Superior temporal gyrus (tissue), 1 donor: Measurements from ENCODE around the gene MAMLD1.

ENCODE experiments used
- DNase-seq: peaks from one replicate; pipeline ENCODE4 v3.0.0-alpha.2; 2016; ENCODE audit errors: extremely low spot score

Gene MAMLD1

DNA sequence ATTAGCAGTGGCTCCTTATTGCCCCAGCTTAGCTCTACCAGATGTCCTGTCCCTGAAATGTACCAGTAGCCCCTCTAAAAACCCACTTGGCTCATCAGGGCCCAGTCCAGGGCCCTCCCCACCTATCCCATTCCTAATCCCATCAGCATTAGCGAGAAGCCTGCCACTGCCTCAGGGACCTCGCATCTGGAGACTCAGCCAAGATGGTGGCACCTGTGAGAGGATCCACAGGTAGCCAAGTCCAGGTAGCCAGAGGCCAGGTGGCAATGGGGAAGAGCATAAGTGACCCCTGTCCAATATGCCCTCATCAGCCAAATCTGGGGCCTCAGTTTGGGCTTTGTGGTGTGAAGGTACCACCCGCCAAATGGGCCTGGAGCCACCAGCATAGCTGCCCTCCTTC, 97.7 kb downstream of the MAMLD1 start:
- no peak for DNase-seq

DNA sequence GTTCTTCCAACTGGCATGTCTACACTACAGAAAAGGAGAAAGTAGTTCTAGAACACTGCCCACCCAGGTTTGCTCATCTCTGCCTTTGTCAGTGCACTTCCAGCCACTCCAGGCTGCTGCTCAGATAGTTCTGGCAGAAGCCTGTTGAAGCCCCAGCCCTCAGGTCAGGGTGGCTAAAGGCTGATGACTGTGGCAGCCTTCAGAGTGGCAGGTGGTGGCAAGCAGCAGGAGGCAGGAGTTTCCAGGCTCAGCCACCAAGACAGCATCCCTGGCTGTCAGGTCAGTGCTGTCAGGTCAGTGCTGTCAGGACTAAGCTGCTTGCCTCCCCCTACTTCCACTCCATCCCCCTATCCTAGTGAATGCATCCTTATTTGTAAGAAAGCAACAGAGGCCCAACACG, 100.4 kb downstream of the MAMLD1 start:
- no peak for DNase-seq

DNA sequence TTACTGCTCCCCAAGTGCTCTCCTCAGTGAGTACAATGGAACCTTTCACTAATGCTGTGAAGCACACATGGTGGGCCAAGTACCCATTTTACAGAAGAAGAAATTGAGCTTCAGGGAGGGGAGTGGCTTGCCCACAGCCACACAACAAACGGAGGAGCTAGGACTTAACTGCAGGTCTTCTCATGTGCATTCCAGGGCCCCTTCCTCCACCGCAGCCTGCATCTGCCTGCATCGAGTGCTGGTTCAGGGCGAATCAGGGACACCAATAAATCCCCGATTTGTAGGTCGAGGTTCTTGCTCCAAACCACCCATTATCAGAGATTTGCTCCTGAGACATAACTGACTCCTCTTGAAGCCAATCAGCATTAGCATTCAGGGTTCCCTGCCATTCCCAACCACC, 100.9 kb downstream of the MAMLD1 start:
- DNase-seq, result no peak

DNA sequence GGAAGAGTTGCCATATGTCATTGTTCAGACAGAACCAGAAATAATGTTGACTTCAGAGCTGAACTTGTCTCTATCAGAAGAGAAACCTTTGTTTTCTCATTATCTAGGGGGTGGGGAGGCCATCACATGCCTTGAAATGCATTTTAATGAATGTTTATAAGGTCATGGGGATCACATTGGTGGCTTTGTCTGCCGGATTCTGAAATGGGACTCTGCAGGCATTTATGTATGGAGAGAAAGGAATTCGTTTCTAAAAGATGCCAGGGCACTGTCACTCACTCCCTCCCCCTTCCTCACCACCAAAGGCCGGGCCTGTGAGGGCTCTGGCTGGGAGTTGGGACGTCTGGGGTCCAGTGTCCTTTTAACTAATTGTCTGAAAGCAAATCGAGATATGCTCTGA, 102.2 kb downstream of the MAMLD1 start:
- peak; percentile 88 for DNase-seq

DNA sequence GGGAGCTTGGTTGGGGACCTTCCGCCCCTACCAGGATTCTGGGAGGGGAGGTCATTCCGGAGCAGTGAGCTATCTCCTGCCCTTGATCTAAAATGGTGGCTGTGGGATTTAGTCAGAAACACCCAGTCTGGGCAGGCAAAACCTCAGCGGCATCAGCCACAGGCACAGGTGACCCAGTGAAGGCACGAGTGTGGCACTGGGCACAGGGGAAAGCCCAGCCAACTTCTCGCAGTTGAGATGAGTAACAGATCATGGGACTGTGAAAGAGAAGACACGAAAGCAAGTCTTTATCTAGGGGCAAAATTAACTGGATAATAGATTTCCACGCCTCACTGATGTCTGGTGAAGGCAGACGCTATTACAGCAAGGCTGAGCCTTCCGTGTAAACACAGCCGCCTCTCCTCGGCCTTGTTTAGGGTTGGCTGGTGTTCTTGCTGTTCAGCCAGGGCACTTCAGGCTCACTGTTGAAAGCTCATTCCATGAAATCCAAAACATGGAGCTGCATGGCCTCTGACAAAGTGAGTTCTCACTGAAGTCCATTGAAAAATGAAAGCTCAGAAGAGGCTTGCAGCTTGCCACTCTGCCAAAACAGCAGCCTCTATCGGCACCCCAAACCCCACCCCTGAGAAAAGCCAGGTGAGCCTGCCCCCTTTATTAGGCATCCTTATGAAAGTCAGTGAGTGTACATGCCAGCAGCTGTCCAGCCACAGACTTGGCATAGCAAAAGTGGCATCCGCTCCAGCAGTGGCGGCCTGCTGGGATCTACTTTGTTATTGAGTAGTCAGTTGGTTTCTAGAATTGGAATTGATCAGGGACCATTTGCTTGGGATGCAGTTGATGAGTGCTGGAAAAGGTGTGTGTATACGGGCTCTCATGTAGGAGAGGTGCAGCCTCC, 103.0 kb downstream of the MAMLD1 start:
- peak; percentile 38 for DNase-seq

DNA sequence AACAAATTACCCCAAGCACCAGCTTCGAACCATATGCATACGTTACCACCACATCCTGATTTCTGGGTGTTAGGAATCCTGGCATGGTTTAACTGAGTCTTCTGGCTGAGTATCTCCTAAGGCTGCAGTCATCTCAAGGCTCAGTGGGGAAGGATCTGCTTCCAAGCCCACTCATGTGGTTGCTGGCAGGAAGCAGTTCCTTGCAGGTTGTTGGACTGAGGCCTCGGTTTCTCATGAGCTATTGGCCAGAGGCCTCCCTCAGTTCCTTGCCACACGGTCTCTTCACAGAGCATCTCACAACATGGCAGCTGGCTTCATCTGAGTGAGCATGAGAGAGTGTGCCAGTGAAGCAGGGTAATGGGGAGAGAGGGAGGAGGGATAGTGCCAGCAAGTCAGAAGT, 109.2 kb downstream of the MAMLD1 start:
- DNase-seq, result no peak

DNA sequence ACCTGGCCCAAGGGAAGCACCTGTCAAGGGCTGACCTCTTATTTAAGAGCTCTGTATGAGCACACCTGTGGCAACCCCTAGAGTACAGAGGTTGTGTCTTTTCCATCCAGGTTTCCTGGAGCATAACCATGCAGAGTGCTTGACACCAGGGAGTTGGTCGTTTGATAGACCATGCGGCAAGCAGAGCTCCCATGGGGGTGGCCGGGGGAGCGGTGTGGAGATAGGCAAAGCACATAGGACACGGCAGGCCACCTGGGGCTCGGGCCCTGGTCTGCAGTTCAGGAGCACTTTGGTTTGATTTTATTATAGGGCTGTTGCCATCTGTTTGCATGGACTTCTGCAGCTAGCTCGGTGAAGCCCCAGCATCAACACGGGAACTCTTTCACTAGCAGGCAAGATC, 110.3 kb downstream of the MAMLD1 start:
- no peak for DNase-seq

DNA sequence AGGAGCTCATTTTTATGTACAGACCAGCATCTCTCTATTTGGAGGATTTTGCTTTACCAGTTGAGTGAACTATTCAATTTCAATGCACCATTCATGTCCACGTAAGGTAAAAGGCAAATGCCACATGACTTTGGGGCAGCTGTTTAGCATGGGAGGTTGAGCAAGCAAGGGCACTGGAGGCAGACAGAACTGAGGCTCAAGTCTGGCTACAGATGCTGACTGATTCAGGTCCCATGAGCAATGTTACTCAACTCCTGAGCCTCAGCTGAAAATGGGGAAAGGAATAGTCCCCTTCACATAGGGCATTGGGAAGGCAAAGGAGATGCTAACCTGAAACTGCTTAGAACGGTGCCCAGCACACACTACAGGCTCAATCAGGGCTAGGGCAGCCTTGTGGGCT, 112.3 kb downstream of the MAMLD1 start:
- no peak for DNase-seq

DNA sequence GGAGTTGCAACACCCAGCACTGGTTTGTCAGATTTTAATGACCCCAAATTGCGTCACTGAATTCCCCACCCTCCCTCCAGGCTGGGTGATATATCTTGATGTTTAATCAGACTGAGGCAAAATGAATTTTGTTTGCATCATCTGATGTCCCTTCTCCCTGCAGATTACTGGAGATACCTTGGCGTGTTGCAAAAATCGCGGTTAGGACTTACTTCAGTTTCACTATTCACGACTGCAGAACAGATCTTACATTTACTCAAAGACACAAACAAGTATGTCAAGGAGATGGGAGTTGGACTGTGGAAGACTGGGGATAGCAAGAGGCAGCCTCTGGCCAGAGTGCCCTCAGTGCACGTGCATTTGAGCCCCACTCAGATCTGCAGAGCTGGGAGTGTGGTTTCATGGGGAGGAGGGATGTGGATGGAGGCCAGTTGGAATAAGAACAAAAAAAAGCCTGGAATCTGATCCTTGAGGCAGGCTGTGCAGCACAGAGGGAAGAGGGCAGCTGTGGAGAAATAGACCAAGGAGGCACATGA, 113.1 kb downstream of the MAMLD1 start:
- no peak for DNase-seq

DNA sequence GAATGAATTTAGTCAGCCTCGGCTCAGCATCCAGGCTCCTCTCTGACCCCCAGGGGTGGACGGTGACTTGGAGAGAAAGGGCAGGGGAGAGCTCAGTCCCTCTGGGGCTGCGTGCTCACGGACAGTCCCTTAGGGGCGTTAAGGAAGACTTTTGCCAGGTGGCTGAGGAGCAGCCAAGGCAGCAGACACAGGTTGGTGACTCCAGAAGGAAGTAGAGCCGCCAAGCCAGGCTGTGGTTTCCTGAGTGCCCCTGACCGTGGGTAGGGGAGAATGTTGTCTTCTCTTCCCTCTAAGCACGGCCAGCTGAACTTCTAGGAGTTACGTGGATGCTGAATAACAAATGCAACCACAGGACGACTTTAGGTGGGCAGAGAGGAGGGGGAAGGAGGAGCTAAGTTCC, 114.3 kb downstream of the MAMLD1 start:
- DNase-seq, result no peak

DNA sequence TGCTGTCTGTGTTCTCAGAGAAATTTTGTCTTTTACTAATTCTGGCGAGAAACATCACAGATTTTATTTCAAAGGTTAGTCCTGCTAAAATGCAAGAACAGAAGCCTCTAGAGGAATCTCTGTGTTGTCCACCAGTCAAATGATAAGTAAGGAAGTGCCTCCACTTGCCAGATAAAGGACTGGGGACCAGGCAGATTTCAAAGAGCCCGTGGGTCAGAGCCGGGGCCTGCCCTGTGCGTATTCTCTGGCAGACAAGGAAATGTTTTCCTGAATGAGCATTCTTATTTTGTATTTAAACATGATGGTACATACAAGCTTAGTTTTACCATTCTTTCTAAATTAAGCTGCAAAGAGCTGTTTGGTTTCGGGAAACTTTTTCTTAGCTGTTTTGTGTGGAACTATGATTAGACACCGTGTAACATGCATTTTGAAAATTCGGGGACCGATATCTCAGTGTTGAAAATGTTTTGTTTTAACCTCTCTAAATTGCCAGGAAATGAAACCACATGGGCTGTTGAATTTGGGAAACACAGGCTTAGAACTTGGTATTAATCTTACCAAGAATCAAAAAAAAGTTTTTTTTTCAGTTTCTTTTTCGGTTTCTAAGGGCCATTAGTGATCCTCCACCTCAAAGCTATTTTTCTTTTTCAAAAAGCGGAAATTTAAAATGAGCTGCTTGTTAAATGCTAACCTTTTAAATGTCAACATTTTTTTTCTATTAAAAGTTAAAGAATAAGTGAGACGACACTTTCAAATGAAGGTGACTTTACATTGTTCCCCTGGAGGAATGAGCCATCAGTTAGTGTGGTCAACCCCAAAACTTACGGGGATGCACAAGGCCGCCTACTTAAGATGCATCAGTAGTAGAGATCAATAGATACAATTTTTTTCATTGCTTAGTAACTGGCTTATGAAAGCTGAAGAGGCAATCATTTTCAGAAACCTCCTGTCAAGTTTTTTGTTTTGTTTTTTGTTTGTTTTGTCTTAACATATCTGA, 115.7 kb downstream of the MAMLD1 start:
- DNase-seq, result no peak

DNA sequence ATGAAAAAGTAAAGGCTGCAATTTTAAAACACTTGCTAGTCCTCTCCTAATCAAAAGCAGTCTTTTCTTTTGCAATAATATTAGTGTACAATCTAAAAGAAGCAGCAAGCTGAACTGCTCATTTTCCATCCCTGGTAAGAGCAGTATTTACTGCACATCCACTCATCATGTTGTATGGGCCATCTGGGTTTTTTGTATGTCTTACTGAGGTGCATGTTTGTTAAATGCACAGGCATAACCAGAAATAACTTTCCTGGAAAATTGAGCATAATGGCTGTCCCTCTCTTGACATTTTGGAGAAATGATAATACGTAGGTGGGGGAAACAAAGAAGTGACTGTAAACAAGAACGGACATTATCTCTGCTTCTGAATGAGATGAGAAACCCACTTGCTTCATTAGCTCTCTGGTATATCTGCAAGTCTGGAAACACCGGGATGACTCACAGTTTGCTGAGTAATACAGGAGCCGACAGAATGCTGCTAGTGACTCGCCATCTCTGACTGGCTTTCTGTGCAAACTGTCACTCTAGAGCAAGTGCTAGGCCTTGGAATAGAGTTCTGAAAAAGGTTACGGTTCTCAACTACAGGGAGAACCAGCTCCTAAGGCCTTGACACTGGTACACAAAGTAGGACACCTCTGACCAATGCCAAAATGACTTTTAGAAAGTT, 119.6 kb downstream of the MAMLD1 start:
- DNase-seq, result peak; percentile 20

DNA sequence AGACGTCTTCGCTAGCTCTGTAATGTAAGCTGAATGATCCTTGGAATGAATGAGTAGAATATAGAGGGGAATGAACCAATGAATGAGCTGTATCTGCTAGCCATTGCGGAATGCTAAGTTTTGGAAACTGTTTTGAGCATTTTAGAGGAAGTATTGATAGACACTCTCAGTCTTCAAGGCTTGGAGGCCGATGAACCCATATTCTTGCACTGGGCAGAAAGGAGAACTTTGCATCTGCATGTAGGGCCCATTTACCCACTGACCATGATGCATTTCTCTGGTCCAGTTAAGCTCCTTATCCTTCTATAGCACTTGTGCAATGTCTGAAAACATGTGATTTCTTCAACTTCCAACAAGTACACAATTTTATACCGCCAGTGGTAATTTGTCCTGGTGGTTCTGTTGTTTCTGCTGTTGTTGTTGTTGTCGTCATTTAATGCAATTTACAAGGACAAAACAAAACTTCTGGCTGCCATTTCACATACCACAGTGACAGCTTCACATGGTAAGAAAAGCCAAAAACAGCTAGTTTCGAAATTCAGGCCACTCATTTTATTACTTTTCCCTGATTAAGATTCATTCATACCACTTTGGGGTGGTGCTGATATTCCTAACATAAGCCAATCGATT, 120.4 kb downstream of the MAMLD1 start:
- DNase-seq, result no peak

DNA sequence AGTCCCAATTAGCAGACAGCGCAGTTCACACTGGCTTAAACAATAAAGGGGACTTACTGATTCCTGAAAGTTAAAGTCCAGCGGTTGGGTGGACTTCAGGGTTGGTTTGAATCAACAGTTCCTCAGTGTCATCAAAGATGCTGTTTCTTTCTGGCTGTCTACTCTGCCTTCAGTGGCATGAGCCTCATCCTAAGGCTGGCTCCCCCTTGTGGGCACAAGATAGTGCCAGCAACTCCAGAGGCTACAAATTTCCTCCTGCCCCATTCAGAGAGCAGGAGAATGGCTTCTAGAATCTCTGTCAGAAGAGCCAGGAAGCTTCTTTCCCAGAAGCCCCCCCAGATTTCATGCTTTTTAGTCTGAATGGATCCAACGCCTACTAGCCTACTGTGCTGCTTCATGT, 122.9 kb downstream of the MAMLD1 start:
- peak; percentile 75 for DNase-seq

DNA sequence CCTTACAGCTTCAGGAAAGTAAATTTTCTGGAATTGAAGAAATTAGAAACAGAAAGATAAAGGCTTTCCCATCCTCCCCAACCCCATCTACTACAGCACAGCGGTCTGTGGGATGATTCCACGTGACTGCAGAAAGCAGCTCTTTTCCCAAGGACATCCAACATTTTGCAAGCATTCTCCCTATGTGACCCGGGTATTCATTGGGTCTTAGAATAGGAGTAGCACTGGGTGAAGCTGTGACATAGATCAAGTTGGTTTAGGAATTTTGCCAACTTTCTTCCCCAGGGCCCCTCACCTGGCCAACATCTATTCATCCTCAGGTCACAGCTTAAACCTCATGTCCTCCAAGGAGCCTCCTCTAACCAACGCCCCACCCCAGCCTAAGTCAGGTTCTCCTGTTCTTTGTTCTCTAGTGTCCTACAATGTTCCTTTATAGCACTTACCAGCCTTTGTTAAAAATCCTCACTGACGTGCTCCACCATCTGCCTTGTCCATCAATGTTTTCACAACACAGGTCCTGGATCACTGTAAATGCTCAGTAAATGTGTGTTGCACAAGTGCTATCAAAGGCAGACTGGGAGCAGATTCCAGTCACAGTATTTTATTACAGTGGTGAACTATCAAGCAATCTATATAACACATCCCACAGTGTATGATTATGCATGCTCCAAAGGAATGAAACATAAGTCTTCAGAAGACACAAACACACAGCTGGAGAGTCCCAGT, 124.4 kb downstream of the MAMLD1 start:
- DNase-seq, result no peak

DNA sequence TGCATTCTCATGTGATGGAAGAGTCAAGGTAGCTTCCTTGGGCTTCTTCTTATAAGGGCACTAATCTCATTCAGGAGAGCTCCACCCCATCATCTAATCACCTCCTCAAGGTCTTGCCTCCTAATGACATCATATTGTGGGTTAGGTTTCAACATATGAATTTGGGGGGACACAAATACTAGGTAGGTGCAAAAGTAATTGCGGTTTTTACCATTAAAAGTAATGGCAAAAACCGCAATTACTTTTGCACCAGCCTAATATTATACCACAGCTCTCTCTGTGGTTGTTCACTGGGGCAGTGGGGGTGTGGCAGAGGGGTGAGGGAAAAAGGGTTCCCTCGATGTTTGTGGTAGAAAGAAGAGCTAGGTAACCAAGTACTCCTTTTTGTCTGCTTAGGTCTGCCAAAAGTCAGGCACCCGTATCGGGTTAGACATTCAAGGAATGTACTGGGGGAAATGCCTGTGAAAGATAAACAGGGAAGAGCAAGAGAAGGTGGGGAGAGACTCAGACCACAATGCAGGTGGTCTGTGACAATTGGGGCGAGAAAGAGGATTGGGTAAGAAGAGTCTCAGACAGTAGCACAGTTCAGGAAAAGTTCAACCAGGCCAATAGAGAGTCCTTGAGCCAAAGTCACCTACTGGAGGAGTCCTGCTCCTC, 126.4 kb downstream of the MAMLD1 start:
- DNase-seq, result no peak

DNA sequence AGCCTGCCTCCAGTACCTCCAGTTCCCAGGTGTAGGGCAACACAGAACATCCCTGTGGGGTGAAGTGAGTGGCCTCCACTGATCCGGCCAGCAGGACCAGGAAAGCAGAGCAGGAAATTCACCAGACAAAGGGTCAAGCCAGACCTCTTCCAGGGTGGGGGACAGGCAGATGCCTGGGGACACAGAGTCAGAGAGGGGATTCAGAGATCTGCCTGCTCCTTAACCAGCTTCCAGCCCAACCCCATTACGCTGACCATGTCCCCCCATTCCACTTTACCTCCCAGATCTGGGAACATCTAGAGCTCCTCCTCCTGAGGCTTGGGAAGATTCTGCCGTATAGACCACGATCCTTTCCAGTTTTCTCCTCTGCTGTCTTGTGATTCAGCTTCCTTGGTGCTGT, 132.4 kb downstream of the MAMLD1 start:
- no peak for DNase-seq

DNA sequence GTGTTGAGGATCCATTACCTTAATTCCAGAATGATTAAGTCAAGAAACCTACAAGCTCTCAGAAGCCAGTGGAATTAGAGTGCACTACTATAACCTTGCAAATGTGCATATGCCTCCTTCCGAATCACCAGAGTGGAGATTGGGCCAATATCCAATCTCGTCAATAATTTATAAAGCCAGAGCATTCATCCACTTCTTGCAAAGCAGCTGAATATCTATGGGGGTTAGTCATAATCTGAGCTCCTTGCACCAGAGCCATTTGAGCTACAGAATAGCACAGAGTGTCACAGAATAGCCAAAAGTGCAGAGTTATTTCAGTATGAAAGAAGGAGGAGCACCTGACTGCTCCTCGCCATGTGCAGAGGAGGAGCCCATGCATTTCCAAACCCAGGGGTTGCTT, 136.1 kb downstream of the MAMLD1 start:
- no peak for DNase-seq

DNA sequence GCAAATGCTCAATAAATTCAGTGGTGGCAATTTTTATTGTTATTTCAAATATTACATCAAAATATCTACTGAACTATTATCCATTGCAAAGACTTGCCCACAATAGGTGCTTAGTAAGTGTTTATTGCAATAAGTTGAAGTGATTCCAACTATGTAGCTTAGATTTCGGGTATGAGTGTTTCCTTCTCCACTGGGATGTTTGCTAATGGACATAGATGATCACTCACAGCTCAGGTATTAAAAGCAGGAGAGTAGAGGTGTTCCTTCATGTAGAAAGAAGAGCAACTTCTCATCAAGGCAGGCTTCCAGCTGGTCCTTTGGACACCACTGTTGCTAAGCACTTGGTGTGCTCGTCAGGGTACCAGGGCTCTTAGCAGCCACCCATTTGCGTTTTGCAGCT, 139.0 kb downstream of the MAMLD1 start:
- no peak for DNase-seq
